Pancreas (tissue), 10 donors: ENCODE data around the gene MBOAT2. TPM values are rescaled to one million over a fixed set of nuclear protein-coding genes. Genes with fewer than 3 reads are reported as not detected.
A peak's percentile ranks its signal among the peaks of the same experiment; 100 is the strongest.

Experiments used
- ATAC-seq, 4 donors: fragments of 200-7000 bp; cut with Tn5 transposase; one replicate each; pipeline versions ENCODE4 v1.8.0 to v1.9.1; 2020; ENCODE audit warnings: mild to moderate bottlenecking in 4 of 4, moderate library complexity in 4 of 4
- DNase-seq, 6 donors: peaks; one replicate each; pipeline ENCODE4 v3.0.0-alpha.2; 2020
- FAIRE-seq: peaks from 2 replicates; lab custom pipeline; 2012; peaks lifted over from hg19 to GRCh38; lab: Jason Lieb, UNC
- H3K27ac ChIP-seq, 4 donors: fragments of 200-600 bp; sonication (generic); 1 replicate in 3 of 4; 2 replicates in 1 of 4; pipeline versions ENCODE4 v1.5.0 to v1.8.0; 2020
- H3K27me3 ChIP-seq, 4 donors: fragments of 200-600 bp; one replicate each; pipeline ENCODE4 v1.8.0; 2021
- H3K36me3 ChIP-seq, 3 donors: fragments of 200-600 bp; sonication (generic) in 1 of 3; one replicate each; pipeline versions ENCODE4 v1.5.0 to v1.8.0; 2020 to 2021
- H3K4me1 ChIP-seq, 3 donors: fragments of 200-600 bp; one replicate each; pipeline ENCODE4 v1.8.0; 2021
- H3K4me3 ChIP-seq, 4 donors: fragments of 200-600 bp; sonication (generic) in 2 of 4; one replicate each; pipeline versions ENCODE4 v1.5.0 to v1.8.0; 2020 to 2021
- H3K9me3 ChIP-seq, 4 donors: fragments of 200-600 bp; one replicate each; pipeline ENCODE4 v1.8.0; 2021
- WGBS, 2 donors: extraction: QIAGEN DNeasy Blood & Tissue Kit; methylation state at CpG; one replicate each; pipeline ENCODE4 v1.1.7; 2013; 5-methylcytosine and 5-hydroxymethylcytosine counted together
- intact Hi-C, 3 donors: fragments of 100-400 bp; cut with DNase I; formaldehyde crosslinking; loops; one replicate each; pipeline versions ENCODE4 v1.11.1 to v1.14.2; 2022
- polyA plus RNA-seq, 2 donors: library from polyadenylated mRNA; stranded (reverse); fragments of 200-250 nt; gene quantifications; one replicate each; pipeline ENCODE4 v1.2.3, GENCODE V29; 2013
- total RNA-seq, 6 donors: library from RNA; stranded (reverse); fragmentation: NEBNext Ultra II Directional in 4 of 6; extraction: Animal tissue kit (Norgen Biotek cat#: 25700) in 4 of 6; gene quantifications; one replicate each; pipeline versions ENCODE4 v1.2.1 to v1.2.4, GENCODE V29; 2021 to 2023
- TF ChIP-seq, protein P1 (sequence below), 4 donors: fragments of 200-600 bp; sonication (generic) in 3 of 4; IDR thresholded peaks; one replicate each; pipeline versions ENCODE4 v1.5.0 to v1.8.0; 2021; ENCODE audit warnings: antibody characterized with exemption in 4 of 4
- donor health status: healthy with polysubstance abuse.
- donor health status: DM: no; HTN: no; CAD: no; lungs with moderate emphysema.
- donor health status: DM: no; HTN: no; CAD: no.
- donor health status: control.
- donor health status: control.
- donor health status: Bipolar disorder and iron deficiency.
- donor health status: DM: yes; HTN: yes; CAD: no.
- donor health status: DM: no; HTN: no; CAD: no.
- donor health status: DM: no; HTN: no; CAD: no.
- donor health status: DM: yes; HTN: yes; CAD: no.

MBOAT2 gene
- total and polyA plus RNA-seq, 8 donors = 1.2 to 5.7 (median 2.5) TPM

DNA sequence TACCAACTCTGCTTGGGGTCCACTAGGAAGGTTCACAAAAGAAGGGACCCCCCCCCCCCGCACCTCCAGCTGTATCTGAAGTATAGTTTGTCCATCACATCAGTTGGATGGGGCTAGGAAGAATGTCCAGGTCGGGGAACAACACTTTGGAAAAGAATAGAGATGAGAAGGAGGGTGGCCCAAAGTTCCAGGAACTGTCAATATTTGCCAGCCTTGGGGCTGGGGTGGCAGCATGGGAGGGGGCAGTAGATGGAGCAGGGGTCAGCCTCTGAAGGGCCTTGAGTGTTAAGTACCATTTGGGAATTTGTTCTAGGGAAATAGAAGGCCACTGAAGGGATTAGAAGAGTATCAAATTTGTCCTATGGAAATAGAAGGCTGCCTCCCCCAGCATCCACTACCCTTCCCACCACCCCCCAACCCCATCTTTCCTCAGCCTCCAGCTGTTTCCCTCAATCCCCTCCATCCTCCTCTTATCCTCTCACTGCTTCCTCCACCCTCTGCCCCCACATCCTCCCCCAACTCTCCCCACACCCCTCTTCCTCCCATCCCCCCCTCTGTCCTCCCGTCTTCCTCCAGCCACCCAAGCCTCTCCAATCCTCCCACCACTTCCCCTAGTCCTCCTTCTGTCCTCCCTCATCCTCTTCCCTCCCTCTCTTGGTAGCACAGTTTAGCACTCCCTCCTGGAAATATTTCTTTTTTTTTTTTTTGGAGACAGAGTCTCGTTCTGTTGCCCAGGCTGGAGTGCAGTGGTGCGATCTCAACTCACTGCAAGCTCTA, 164.1 kb downstream of the MBOAT2 start:
- H3K4me1 ChIP-seq = peaks cover 0 to 11% (median 7%) of the 10 kb centered on the region in 3 donors
- ATAC-seq (no peak), DNase-seq (no peak), FAIRE-seq (no peak)
- TF ChIP-seq, protein P1, sequence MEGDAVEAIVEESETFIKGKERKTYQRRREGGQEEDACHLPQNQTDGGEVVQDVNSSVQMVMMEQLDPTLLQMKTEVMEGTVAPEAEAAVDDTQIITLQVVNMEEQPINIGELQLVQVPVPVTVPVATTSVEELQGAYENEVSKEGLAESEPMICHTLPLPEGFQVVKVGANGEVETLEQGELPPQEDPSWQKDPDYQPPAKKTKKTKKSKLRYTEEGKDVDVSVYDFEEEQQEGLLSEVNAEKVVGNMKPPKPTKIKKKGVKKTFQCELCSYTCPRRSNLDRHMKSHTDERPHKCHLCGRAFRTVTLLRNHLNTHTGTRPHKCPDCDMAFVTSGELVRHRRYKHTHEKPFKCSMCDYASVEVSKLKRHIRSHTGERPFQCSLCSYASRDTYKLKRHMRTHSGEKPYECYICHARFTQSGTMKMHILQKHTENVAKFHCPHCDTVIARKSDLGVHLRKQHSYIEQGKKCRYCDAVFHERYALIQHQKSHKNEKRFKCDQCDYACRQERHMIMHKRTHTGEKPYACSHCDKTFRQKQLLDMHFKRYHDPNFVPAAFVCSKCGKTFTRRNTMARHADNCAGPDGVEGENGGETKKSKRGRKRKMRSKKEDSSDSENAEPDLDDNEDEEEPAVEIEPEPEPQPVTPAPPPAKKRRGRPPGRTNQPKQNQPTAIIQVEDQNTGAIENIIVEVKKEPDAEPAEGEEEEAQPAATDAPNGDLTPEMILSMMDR (IDR thresholded peaks at IDR 0.05) = no peak
- no peak overlapping the region for H3K27ac ChIP-seq
- H3K9me3 ChIP-seq = no peaks in the 10 kb centered on the region
- H3K27me3 ChIP-seq = no peaks in the 10 kb centered on the region
- intact Hi-C loops = no loop called here
- 64 to 68% methylated on average over 5 of the region's 5 CpGs for WGBS, 2 donors
- H3K4me3 ChIP-seq = no peak overlapping the region
- H3K36me3 ChIP-seq = no peaks in the 10 kb centered on the region

DNA sequence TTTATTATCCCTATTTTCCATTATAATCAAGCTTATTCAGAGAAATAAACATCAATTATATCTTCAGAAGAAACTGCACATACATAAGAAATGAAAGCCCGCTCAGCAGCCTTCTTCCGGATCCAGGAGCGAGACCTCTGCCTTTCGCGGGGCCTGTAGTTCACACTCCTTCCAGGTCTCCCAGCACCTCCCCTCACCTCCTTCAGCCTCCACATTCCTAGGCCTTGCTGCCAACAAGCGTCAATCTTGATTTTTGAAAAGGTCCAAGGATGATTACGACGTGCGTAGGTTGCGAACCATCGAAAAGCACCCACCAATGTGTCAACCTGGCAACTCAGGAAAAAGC, 165.7 kb downstream of the MBOAT2 start:
- intact Hi-C loops = no loop called here
- peaks cover 0 to 11% (median 7%) of the 10 kb centered on the region in 3 donors for H3K4me1 ChIP-seq
- FAIRE-seq (no peak), ATAC-seq (peak; percentile 12 to 40 (median 21)), DNase-seq (peak in 1 of 6 donors; percentile 15)
- 72 to 75% methylated on average over 11 of the region's 11 CpGs for WGBS, 2 donors
- TF ChIP-seq, protein P1 (IDR thresholded peaks at IDR 0.05) = no peak
- no peaks in the 10 kb centered on the region for H3K36me3 ChIP-seq
- H3K4me3 ChIP-seq = peak overlapping the region in 3 of 4 donors; percentile 66 to 97 (median 91)
- no peaks in the 10 kb centered on the region for H3K9me3 ChIP-seq
- H3K27me3 ChIP-seq = no peaks in the 10 kb centered on the region
- H3K27ac ChIP-seq = no peak overlapping the region

DNA sequence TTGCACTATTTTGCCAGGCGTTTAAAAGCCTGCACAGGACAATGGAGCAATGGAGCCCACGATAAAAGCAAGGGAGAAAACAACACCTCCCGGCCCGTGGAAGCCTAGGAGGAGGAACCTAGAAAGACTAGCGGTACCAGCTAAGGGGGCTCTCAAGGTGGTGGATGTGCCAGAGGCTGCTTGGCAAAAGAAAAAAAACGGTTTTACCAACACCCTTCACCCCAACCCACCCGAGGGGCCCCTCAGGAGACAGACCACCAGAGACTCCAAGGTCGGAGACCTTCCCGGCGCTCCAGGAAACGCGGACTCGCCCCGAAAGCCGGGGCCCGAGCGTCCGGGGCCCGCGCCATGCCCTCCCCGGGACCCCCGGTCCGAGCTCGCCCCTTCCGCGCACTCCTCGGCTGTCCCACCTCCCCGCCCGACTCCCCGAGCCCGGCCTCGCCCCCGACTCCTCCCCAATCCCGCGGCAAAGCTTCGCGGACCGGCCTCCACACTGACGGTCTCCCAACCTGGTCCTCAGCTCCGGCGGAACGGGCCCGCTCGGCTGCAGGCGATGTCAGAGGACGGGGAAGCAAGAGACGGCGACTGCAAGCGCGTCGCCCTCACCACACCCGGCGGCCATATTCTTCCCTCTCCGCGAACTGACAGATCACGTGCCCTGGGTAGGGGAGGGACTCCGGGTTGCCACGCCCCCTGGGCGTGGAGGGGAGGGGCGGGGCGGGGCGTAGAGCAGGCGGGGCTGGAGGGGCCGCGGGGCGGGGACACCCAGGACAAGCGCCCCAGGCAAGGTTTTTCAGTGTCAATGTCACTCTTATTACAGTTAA, 166.3 kb downstream of the MBOAT2 start, which contains the start of gene KIDINS220:
KIDINS220 (minus strand) TSS at position 643 of the 824 bp plus-strand sequence. CDS start 10,520 bp downstream, outside the sequence.
- Histone ChIP-seq H3K4me3 (peak within 1 kb of the TSS; percentile 66 to 97 (median 87)), H3K27ac (peak within 1 kb of the TSS; percentile 55 to 76 (median 74)), H3K36me3 (no peaks in the 10 kb centered on the region), H3K27me3 (no peaks in the 10 kb centered on the region), H3K9me3 (no peaks in the 10 kb centered on the region), H3K4me1 (peaks cover 0 to 11% (median 7%) of the 10 kb centered on the region in 3 donors)
- FAIRE-seq (no peak), DNase-seq (peak; percentile 77 to 95 (median 89)), ATAC-seq (peak; percentile 98 to 99 (median 98))
- 1% methylated on average over 61 to 67 of the region's 67 CpGs for WGBS, 2 donors
- TF ChIP-seq, protein P1 (IDR thresholded peaks at IDR 0.05) = no peak
- intact Hi-C loops = no loop called here

DNA sequence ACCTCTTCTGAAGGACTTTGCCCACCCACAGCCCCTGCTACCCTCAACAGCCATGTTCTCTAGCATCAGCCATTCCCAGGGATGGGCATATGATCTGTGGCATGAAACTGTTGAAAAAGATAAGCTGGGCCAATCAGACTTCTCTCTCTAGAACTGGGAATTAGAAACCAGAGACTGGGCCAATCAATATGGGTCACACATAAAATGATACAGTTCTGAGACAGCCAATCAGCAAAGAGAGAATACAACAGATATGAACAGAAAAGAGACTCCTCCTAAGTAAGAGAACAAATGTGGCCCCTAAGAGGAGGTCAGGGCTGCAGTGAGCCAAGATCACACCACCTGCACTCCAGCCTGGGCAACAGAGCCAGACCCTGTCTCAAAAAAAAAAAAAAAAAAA, 168.2 kb downstream of the MBOAT2 start:
- intact Hi-C loops = no loop called here
- DNase-seq = no peak
- no peak for FAIRE-seq
- Histone ChIP-seq H3K27ac (no peak overlapping the region), H3K36me3 (no peaks in the 10 kb centered on the region), H3K27me3 (no peaks in the 10 kb centered on the region), H3K9me3 (no peaks in the 10 kb centered on the region), H3K4me1 (peaks cover 0 to 11% (median 7%) of the 10 kb centered on the region in 3 donors), H3K4me3 (no peak overlapping the region)
- no peak for ATAC-seq
- TF ChIP-seq, protein P1 (IDR thresholded peaks at IDR 0.05) = no peak
